SK-N-SH treated with all-trans-retinoic acid at 6 μM for 48 hours (cell line): ENCODE data around the gene MTARC2.

ENCODE experiments used
- ATAC-seq: fragments of 200-7000 bp; cut with Tn5 transposase; 3 replicates; pipeline ENCODE4 v1.9.1; 2020; ENCODE audit warnings: mild to moderate bottlenecking, moderate library complexity
- ARNTL ChIP-seq: fragments of 450-650 bp; formaldehyde crosslinking; IDR thresholded peaks from 2 replicates; pipeline ENCODE4 v1.5.0; 2020; ENCODE audit warnings: low read depth, mild to moderate bottlenecking, moderate library complexity, borderline replicate concordance
- BACH2 ChIP-seq: fragments of 250-450 bp; sonication (Bioruptor Pico); IDR thresholded peaks from 2 replicates; pipeline ENCODE4 v1.9.0; 2021; ENCODE audit warnings: mild to moderate bottlenecking, borderline replicate concordance
- ESRRG ChIP-seq: fragments of 250-450 bp; sonication (Bioruptor Pico); IDR thresholded peaks from 2 replicates; pipeline ENCODE4 v1.6.1; 2021; ENCODE audit warnings: mild to moderate bottlenecking
- GLIS3 ChIP-seq: fragments of 250-450 bp; sonication (Bioruptor Pico); IDR thresholded peaks from 2 replicates; pipeline ENCODE4 v1.5.0; 2020; ENCODE audit warnings: mild to moderate bottlenecking, moderate library complexity
- RARB ChIP-seq: fragments of 250-450 bp; sonication (Bioruptor Pico); IDR thresholded peaks from 2 replicates; pipeline ENCODE4 v1.8.0; 2021; ENCODE audit warnings: mild to moderate bottlenecking, moderate library complexity
- TCF4 ChIP-seq: fragments of 250-450 bp; sonication (Bioruptor Pico); IDR thresholded peaks from 2 replicates; pipeline ENCODE4 v1.8.0; 2021; ENCODE audit warnings: mild to moderate bottlenecking, moderate library complexity, borderline replicate concordance
- TOX ChIP-seq: fragments of 250-450 bp; sonication (Bioruptor Pico); IDR thresholded peaks from 2 replicates; pipeline ENCODE4 v1.8.0; 2021; ENCODE audit warnings: mild to moderate bottlenecking, moderate library complexity, borderline replicate concordance
- ZC3H10 ChIP-seq: fragments of 250-450 bp; sonication (Bioruptor Pico); IDR thresholded peaks from 2 replicates; pipeline ENCODE4 v1.5.1; 2021; ENCODE audit warnings: mild to moderate bottlenecking, moderate library complexity
- ZFP30 ChIP-seq: fragments of 450-650 bp; formaldehyde crosslinking; IDR thresholded peaks from 2 replicates; pipeline ENCODE4 v1.5.0; 2022; ENCODE audit warnings: mild to moderate bottlenecking, moderate library complexity
- TF ChIP-seq, protein P1 (sequence below): fragments of 250-450 bp; sonication (Bioruptor Pico); IDR thresholded peaks from 2 replicates; pipeline ENCODE4 v1.5.1; 2020; ENCODE audit warnings: low read depth, mild to moderate bottlenecking, moderate library complexity
- TF ChIP-seq, protein P2 (sequence below): fragments of 250-450 bp; sonication (Bioruptor Pico); IDR thresholded peaks from 2 replicates; pipeline ENCODE4 v1.5.0; 2020; ENCODE audit warnings: mild to moderate bottlenecking, moderate library complexity

MTARC2 gene

GRCh38 chr1:220828950-220829586, 80.9 kb downstream of the MTARC2 start:
- TF ChIP-seq RARB (no peak), ESRRG (no peak), TOX (CRISPR knock-in tag) (no peak), ZFP30 (CRISPR knock-in tag) (no peak), ARNTL (CRISPR knock-in tag) (no peak), BACH2 (CRISPR knock-in tag) (no peak), GLIS3 (CRISPR knock-in tag) (no peak), TCF4 (CRISPR knock-in tag) (no peak), ZC3H10 (CRISPR knock-in tag) (no peak)
- TF ChIP-seq, protein P1, sequence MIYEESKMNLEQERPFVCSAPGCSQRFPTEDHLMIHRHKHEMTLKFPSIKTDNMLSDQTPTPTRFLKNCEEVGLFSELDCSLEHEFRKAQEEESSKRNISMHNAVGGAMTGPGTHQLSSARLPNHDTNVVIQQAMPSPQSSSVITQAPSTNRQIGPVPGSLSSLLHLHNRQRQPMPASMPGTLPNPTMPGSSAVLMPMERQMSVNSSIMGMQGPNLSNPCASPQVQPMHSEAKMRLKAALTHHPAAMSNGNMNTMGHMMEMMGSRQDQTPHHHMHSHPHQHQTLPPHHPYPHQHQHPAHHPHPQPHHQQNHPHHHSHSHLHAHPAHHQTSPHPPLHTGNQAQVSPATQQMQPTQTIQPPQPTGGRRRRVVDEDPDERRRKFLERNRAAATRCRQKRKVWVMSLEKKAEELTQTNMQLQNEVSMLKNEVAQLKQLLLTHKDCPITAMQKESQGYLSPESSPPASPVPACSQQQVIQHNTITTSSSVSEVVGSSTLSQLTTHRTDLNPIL, result no peak
- TF ChIP-seq, protein P2, sequence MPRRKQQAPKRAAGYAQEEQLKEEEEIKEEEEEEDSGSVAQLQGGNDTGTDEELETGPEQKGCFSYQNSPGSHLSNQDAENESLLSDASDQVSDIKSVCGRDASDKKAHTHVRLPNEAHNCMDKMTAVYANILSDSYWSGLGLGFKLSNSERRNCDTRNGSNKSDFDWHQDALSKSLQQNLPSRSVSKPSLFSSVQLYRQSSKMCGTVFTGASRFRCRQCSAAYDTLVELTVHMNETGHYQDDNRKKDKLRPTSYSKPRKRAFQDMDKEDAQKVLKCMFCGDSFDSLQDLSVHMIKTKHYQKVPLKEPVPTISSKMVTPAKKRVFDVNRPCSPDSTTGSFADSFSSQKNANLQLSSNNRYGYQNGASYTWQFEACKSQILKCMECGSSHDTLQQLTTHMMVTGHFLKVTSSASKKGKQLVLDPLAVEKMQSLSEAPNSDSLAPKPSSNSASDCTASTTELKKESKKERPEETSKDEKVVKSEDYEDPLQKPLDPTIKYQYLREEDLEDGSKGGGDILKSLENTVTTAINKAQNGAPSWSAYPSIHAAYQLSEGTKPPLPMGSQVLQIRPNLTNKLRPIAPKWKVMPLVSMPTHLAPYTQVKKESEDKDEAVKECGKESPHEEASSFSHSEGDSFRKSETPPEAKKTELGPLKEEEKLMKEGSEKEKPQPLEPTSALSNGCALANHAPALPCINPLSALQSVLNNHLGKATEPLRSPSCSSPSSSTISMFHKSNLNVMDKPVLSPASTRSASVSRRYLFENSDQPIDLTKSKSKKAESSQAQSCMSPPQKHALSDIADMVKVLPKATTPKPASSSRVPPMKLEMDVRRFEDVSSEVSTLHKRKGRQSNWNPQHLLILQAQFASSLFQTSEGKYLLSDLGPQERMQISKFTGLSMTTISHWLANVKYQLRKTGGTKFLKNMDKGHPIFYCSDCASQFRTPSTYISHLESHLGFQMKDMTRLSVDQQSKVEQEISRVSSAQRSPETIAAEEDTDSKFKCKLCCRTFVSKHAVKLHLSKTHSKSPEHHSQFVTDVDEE, result no peak
- ATAC-seq, result no peak

DNA sequence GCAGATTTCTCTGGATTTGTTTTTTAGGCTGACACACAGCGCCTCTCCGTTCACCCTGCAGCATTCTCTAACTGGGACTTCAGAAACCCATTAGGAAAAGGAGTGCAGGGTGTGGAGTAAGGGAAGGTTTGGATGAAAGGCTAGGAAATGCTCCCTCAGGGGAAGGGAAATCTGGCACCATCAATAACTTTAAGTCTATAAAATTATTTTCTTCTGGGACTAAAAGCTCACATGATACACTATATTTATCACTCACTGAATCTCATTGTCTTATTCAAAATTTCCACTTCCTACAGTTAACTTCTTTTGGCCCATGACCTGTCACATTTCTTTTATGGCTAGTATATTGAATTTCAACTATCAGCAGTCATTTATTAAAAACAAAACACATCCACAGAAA, 85.3 kb downstream of the MTARC2 start:
- TF ChIP-seq TCF4 (CRISPR knock-in tag), result no peak
- 0 out of 2 replicates have a peak, but pooled peaks have one; percentile 33 for TF ChIP-seq TOX (CRISPR knock-in tag)
- ATAC-seq, result peak; percentile 45; the same call in 1 of the 3 replicates
